Dermis microvascular lymphatic vessel endothelial cell (primary cell): Measurements from ENCODE around the gene RAMP2. TPM values are rescaled to one million over a fixed set of nuclear protein-coding genes. Genes with fewer than 3 reads are reported as not detected.

ENCODE experiments used
- DNase-seq, 2 donors: peaks; one replicate each; pipeline versions ENCODE4 v3.0.0 to v3.0.0-alpha.2; 2010; ENCODE audit warnings: low read depth in 2 of 2
- total RNA-seq: library from RNA; depleted of rRNA; stranded (reverse); fragments of >200 nt; gene quantifications from 2 replicates; pipeline ENCODE4 v1.2.1, GENCODE V29; 2014

The RAMP2 gene
- total RNA-seq, 1 donor from 2014 or later = 6.0 TPM

DNA sequence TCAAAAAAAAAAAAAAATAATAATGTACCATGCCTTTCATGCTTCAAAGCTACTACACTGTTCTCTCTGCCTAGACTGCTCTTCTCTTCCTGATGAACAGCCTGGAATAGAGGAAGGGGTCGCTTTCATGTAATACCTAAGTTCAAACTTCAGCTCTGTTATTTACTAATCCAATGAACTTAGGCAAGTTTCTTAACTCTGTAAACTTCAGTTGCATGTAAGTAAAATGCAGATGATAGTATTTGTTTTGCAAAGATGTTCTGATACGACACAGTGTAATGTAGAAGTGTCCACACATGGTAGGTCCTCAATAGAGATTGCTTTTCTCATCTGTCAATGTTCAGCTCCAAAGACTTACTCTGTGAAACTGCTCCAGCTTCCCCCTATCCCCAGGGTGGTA is 30.9 kb downstream of the RAMP2 start:
- DNase-seq = no peak

DNA sequence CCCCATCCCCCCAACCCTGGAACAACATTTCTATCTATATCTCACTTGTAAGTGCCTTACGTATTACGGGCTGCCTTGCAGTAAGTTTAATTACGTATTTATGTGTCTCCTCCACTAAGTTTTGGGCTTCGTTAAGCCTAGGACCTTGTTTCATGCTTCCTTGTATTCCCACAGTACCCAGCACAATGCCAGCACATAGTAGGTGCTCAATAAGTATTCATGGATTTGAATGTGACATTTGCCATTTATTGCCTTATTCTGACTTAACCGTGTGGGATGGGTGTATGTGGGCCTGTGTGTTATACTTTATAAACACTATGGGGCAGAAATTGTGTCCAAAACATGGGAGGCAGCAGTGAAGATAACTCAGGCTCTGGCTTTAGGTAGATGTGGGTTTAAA is 31.5 kb downstream of the RAMP2 start:
- DNase-seq = no peak

DNA sequence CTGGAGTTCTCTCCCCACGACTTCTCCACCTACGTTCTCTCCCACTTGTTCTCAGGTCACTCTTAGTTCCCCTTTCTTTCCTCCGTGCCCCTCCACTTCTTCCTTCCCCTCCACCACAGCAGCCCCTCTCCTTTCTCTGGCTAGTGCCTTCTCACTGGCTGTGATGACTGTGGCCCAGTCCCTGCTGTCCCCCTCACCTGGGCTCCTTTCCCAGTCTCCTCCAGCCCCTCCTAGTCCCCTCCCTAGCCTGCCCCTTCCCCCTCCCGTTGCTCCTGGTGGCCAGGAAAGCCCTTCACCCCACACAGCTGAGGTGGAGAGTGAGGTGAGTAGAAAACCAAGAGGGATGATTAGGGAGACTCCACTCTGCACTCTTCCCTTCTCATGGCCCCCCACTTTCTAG is 34.0 kb downstream of the RAMP2 start:
- no peak for DNase-seq

DNA sequence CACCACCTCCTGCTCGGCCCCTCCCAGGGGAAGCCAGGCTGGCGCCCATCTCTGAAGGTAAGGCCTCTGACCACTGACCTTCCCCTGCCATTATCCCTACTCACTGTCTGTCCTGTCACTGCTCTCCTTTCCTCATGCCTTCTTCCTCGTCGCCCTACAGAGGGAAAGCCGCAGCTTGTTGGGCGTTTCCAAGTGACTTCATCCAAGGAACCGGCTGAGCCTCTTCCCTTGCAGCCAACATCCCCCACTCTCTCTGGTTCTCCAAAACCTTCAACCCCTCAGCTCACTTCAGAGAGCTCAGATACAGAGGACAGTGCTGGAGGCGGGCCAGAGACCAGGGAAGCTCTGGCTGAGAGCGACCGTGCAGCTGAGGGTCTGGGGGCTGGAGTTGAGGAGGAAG is 34.4 kb downstream of the RAMP2 start:
- no peak for DNase-seq

DNA sequence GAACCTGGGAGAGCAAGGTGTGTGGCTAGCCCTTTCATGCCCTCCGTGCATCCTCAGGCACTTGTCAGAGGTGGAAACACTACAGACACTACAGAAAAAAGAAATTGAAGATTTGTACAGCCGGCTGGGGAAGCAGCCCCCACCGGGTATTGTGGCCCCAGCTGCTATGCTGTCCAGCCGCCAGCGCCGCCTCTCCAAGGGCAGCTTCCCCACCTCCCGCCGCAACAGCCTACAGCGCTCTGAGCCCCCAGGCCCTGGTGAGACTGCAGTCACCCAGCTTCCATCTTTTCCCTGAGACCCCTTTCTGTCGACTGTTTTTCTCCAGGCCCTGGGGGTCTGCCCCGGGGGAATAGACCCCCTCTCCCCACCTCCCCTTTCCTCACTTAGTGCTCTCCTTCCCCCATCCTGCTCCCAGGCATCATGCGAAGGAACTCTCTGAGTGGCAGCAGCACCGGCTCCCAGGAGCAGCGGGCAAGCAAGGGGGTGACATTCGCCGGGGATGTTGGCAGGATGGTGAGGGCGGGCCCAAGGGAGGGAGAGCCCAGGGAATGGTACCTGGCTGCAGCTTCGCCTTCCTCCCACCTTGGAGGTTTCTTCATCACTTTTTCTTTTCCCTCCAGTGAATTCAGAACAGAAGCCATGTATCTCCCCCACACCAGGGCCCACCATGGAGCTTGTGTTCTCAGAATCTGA is 35.2 kb downstream of the RAMP2 start:
- DNase-seq = no peak

DNA sequence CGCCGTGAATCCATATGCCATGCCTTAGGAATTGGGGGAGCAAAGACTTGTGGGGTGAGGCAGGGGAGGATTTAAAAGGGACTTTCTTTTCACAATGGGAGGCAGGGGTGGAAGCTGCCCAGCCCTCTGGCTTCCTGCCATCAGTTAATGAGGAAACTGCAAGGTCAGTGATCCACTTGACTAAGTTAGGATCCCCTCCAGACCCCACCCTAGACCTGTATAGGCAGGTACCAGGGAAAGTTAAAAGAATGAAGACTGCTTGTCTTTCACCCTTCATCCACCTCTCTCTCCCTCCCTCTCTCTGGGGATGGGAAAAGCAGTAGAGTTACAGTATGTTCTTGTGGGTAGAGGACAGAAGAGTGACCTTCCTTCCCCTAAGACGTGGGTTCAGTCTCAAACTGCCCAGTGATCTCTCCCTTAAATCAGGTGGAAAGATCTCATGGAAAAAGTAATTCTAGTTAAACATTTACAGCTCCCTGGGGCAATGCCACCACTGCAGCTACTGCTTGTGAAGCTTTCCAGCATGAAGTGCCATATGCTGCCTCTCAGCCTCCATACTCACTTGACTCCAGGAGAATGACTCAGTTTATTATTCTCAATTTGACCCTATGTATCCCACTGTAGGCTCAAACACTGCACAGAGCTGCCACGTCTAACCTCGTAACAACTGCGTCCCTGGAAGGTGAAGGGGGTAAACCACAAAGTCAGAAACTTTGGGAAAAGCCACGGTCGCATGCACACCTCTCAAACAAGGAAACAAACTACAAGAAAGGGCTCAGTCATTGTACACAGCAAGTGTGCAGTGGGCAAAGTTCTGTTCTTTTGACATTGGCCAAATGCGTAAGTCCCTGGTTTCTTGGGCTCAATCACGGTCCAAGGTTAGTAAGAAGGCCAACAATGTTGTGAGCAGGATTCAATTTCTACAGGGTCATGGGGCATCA is 36.3 kb downstream of the RAMP2 start:
- DNase-seq = no peak

DNA sequence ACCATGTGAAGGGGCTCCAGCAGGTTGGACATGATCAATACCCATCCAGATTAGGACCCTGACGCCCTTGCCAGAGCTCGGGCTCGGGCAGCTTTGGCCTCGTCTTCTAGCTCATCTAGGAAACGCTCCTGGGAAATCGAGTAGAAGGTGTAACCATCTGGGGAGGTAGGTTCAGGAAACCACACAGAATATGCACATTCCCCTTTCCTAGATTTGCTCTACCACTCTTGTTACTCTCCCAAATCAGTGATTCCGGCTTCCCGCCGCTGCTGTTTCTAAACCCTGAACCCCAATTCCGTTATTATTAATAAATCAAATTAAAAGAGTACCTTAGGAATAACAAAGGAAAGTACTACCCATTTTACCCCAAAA is 37.0 kb downstream of the RAMP2 start:
- no peak for DNase-seq

DNA sequence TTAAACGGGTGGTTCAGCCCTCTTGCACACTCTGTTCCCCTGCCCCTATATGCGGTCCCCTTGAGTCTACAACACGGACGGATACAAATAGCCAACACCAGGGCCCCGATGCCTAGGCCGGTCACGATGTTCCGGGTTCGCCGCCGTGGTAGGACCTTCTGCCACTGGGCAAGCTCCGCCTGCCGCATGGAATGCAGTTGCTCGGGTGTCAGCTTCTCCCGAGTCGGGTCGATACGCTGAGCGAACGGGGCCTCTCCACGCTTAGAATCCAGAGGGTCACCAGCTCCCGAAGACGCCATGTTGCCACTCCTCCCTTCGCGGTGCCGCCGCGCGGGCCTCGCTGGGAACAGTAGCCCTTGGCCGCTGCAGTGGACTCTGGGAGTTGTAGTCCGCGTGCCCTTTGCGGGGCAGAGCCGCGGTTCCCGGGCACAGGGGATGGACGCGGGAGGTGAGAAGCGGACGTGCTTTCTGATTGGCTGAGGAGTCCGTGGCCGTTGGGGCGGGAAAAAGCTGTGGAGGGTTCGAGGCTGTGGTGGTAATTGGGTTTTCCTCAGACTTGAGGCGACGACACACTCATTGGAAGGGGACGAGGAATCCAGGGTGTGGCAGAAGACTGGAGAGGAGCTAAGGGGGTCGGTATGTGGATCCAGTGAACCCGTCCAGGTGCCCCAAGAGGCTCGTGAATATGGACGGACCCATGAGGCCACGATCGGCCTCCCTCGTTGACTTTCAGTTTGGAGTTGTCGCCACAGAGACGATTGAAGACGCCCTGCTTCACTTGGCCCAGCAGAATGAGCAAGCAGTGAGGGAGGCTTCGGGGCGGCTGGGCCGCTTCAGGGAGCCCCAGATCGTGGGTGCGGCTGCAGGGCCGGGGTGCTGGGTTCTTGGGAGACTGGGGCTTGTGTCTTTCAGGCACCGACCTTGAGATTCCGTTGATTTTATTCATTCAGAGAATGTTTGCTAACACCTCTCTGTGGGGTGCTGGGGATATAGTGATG is 37.7 kb downstream of the RAMP2 start, which contains the start of the genes CNTD1 and COA3:
TSS of gene CNTD1 (plus strand) at position 479 of the 998 bp plus-strand sequence. CDS start at position 686, 207 bp downstream.
TSS of gene COA3 (minus strand) at position 322 of the 998 bp plus-strand sequence. CDS start at position 299, 23 bp downstream.
- DNase-seq = peak; percentile 69 to 87

DNA sequence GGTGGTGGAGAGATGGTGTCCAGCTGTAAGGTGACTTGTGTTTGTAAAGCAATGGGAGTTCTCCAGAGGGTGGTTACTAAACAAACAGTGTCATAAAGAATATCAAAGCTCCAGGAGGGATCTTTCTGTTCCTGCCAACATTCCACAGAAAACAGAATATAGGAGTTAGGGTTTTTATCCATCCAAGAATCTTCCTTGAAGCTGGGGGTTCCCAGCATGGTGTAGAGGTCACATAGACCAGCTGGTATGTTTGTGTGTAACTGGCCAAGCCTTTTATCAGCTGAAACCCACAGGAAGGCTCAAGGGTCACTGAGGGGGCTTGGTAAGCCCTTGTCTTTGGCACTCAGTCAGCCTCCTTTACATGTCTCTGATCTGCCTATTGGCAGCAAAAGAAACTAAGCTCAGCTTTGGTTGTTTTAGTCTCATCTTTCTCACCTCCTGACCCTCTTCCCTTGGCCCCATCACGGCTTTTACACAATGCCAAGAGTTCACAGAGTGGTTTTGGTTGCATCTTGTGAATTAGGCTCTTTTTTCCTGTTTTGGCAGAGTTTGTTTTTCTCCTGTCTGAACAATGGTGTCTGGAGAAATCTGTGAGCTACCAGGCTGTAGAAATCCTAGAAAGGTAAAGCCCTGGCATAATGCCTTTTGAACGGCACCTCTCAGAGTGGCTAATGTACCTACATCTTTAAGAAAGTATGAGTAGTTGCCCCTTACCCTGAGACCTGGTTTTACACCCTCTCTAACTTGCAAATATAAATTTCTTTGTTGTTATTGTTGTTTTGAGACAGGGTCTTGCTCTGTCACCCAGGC is 42.3 kb downstream of the RAMP2 start:
- DNase-seq = no peak

DNA sequence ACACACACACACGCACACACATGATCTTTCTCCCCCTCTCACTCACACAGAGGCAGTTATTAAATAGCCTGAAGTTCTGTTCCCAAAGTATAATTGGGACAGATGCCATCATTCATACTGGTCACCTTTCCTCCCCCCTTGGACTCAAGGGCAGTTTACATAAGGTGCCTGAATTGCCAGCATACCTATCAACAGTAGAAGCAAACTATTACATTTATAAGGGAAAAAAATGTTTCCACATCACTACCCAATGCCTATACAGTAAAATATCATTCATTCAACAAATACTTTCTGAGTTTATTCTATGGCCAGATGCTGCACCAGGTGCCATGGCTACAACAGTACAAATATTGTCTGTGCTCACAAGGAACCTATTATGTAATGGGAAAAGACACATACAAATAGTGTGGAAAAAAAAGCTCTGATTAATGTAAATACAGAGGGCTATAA is 43.9 kb downstream of the RAMP2 start:
- no peak for DNase-seq

DNA sequence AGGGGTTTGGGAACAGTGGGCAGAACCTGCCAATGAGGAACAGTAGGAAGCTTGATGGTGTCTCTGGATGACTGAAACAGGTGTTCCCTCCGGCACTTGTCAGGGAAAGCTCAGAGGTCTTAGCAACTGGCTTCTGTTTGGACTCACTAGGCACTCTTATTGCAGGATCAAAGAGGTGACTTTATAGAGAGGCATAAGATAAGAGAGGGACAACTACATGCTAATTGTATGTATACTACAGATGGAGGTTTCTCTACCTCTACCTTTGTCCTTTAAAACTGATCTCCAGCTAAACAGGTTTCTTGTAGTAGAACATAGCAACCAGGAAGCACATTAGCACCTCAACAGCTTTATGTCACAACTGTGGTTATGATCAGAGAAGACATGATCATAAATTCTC is 45.2 kb downstream of the RAMP2 start:
- DNase-seq = no peak

DNA sequence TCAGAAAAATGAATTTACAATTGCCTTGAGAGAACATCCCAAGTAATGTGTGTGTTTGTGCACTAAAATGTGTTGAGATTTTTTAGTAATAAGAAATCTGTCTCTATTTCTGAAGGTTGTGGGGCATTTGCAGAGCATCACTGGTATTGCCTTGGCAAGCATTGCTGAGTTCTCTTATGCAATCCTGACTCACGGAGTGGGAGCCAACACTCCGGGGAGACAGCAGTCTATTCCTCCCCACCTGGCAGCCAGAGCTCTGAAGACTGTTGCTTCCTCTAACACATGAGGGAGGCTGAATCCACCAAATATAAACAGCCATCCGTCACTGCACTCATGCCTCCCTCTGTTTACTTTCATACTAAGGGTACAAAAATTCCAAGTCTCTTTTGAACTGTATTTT is 48.2 kb downstream of the RAMP2 start:
- no peak for DNase-seq

Other genes starting within 250 kb of the RAMP2 start
- gene NAGLU, start 225.0 kb upstream of the RAMP2 start, total RNA-seq = 19.3 and 42.9 TPM in 2 replicates
- 0.38 and 0.39 TPM in 2 replicates for gene HSD17B1, start 208.3 kb upstream of the RAMP2 start, total RNA-seq
- 9.1 and 12.8 TPM in 2 replicates for gene COASY, start 199.1 kb upstream of the RAMP2 start, total RNA-seq
- gene MLX, start 194.1 kb upstream of the RAMP2 start, total RNA-seq = 25.4 and 34.6 TPM in 2 replicates
- gene PSMC3IP, start 183.5 kb upstream of the RAMP2 start, total RNA-seq = 2.3 and 2.8 TPM in 2 replicates
- gene RETREG3, start 151.9 kb upstream of the RAMP2 start, total RNA-seq = 60.7 and 79.3 TPM in 2 replicates
- gene TUBG1, start 151.5 kb upstream of the RAMP2 start, total RNA-seq = 21.7 and 23.9 TPM in 2 replicates
- 2.7 and 5.3 TPM in 2 replicates for gene TUBG2, start 101.9 kb upstream of the RAMP2 start, total RNA-seq
- gene PLEKHH3, start 84.2 kb upstream of the RAMP2 start, total RNA-seq = 12.5 and 16.6 TPM in 2 replicates
- gene CCR10, start 79.4 kb upstream of the RAMP2 start, total RNA-seq = 3.4 and 3.7 TPM in 2 replicates
- gene CNTNAP1, start 78.7 kb upstream of the RAMP2 start, total RNA-seq = 11.5 and 13.6 TPM in 2 replicates
- 9.8 and 11.3 TPM in 2 replicates for gene EZH1, start 16.2 kb upstream of the RAMP2 start, total RNA-seq
- 39.2 and 48.3 TPM in 2 replicates for gene VPS25, start 12.2 kb downstream of the RAMP2 start, total RNA-seq
- gene WNK4, start 19.4 kb downstream of the RAMP2 start, total RNA-seq = 2.1 and 2.4 TPM in 2 replicates
- gene COA3, start 37.5 kb downstream of the RAMP2 start, total RNA-seq = 60.1 and 67.0 TPM in 2 replicates
- gene CNTD1, start 37.6 kb downstream of the RAMP2 start, total RNA-seq = not detected in 2 replicates
- 121 and 128 TPM in 2 replicates for gene BECN1, start 63.1 kb downstream of the RAMP2 start, total RNA-seq
- gene PSME3, start 72.2 kb downstream of the RAMP2 start, total RNA-seq = 58.9 and 60.8 TPM in 2 replicates
- 0.25 and 0.26 TPM in 2 replicates for gene AOC2, start 83.4 kb downstream of the RAMP2 start, total RNA-seq
- 0.26 and 0.89 TPM in 2 replicates for gene AOC3, start 90.0 kb downstream of the RAMP2 start, total RNA-seq
- not detected in 2 replicates for gene G6PC1, start 139.6 kb downstream of the RAMP2 start, total RNA-seq
- 13.1 and 14.7 TPM in 2 replicates for gene AARSD1, start 203.2 kb downstream of the RAMP2 start, total RNA-seq
- 0.13 TPM in 2 replicates for gene PTGES3L, start 218.9 kb downstream of the RAMP2 start, total RNA-seq
- gene RUNDC1, start 219.3 kb downstream of the RAMP2 start, total RNA-seq = 6.2 and 10.1 TPM in 2 replicates
- gene RPL27, start 237.2 kb downstream of the RAMP2 start, total RNA-seq = 840 and 910 TPM in 2 replicates
- gene IFI35, start 245.6 kb downstream of the RAMP2 start, total RNA-seq = 6.2 and 12.0 TPM in 2 replicates